ENCODE data around the gene PAPOLB. TPM values are rescaled to one million over a fixed set of nuclear protein-coding genes. Genes with fewer than 3 reads are reported as not detected.
A peak's percentile ranks its signal among the peaks of the same experiment; 100 is the strongest.

PAPOLB gene
- total and polyA plus RNA-seq, 4 donors, result 0.01 to 1.9 (median 0.14) TPM

DNA sequence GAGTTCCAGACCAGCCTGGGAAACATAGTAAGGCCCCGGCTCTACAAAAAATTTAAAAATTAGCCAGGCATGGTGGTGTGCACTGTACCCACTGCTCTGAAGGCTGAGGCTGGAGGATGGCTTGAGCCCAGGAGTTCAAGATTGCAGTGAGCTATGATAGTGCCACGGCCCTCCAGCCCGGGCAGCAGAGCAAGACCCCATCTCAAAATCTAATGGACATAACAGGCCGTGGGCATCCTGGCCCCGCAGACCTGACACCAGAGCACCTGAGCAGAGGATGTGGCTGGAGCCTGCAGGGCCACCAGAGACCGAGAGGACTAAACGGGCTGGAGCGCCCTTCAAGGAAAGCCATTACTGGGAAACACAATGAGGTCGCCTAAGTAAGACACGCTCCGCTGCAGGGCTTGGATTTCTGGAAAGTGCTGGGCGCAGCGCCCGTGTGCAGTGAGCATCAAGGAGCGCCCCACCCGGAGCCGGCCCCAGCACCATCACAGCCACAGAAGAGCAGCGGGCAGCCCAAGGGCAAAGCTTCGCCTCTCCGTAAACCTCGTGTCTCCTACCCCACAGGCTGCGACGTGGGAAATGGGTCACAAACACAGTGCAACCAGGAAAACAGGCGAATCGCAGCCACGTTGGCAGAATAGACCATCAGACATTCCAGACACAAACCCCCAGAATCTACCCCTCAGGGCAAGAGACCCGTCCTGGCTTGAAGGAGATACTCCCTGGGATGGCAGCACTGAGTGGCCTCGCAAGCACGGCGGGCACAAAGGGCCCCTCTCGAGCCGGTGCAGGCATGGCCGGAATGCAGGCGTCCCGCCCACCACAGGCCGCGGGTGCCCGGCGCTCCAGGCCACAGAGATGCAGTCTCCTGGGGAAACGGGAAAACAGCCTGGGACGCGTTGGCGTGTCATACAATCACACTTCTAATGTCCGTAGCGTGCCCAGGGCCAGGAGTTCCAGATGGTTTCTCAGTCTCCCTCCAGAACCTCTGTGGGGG, 16.8 kb upstream of the PAPOLB start:
- Histone ChIP-seq H3K27me3 (ENCODE audit: control insufficient read depth in 3 of 3, insufficient read depth in 3 of 3, low read length in 2 of 3) (no peaks in the 10 kb centered on the region), H3K4me3 (no peak overlapping the region), H3K9me3 (ENCODE audit: control insufficient read depth in 4 of 4, insufficient read depth in 3 of 4, low read length in 3 of 4) (no peaks in the 10 kb centered on the region), H3K9ac (ENCODE audit: insufficient read depth in 1 of 2, low read length in 2 of 2) (no peak overlapping the region), H3K36me3 (ENCODE audit: control insufficient read depth in 4 of 4, insufficient read depth in 4 of 4, low read length in 4 of 4) (peaks cover 0 to 16% (median 7%) of the 10 kb centered on the region in 4 donors), H3K27ac (ENCODE audit: low read depth in 1 of 2, low read length in 1 of 2) (peak overlapping the region in 1 of 2 donors; percentile 8), H3K4me1 (ENCODE audit: control insufficient read depth in 5 of 5, insufficient read depth in 5 of 5, low read length in 5 of 5) (peaks cover 0 to 47% (median 10%) of the 10 kb centered on the region in 5 donors)
- no peak for ATAC-seq (ENCODE audit: insufficient read depth, low FRiP score)
- TF ChIP-seq, protein P1, sequence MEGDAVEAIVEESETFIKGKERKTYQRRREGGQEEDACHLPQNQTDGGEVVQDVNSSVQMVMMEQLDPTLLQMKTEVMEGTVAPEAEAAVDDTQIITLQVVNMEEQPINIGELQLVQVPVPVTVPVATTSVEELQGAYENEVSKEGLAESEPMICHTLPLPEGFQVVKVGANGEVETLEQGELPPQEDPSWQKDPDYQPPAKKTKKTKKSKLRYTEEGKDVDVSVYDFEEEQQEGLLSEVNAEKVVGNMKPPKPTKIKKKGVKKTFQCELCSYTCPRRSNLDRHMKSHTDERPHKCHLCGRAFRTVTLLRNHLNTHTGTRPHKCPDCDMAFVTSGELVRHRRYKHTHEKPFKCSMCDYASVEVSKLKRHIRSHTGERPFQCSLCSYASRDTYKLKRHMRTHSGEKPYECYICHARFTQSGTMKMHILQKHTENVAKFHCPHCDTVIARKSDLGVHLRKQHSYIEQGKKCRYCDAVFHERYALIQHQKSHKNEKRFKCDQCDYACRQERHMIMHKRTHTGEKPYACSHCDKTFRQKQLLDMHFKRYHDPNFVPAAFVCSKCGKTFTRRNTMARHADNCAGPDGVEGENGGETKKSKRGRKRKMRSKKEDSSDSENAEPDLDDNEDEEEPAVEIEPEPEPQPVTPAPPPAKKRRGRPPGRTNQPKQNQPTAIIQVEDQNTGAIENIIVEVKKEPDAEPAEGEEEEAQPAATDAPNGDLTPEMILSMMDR (IDR thresholded peaks at IDR 0.05; ENCODE audit: control extremely low read depth, extremely low read depth), result no peak
- peak in 1 of 3 donors; percentile 44 for DNase-seq
- WGBS, 2 donors, result 87 to 90% methylated on average over 45 of the region's 45 CpGs

DNA sequence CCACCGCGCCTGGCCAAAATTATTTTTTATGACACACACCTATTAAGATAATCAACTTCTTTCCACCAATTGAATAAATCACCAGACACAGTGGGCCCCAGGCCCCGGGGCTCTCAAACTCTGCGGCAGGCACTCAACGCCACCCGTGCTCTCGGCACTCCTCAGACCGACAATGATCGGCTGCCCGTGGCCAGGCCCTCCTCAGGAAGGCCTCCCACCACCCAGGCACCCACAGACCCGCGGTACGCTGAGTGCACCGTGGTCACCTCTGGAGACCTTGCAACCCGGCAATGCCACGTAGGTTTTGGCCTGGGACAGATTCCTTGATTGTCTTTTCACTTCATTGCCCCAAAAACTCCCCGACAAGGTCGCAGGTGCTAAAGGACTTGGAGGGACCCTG, 14.8 kb upstream of the PAPOLB start:
- no peak for DNase-seq
- ATAC-seq (ENCODE audit: insufficient read depth, low FRiP score), result no peak
- TF ChIP-seq, protein P1 (IDR thresholded peaks at IDR 0.05; ENCODE audit: control extremely low read depth, extremely low read depth), result no peak
- no peak overlapping the region for H3K27ac ChIP-seq (ENCODE audit: low read depth in 1 of 2, low read length in 1 of 2)
- H3K36me3 ChIP-seq (ENCODE audit: control insufficient read depth in 4 of 4, insufficient read depth in 4 of 4, low read length in 4 of 4), result peaks cover 0 to 19% (median 9%) of the 10 kb centered on the region in 4 donors
- no peak overlapping the region for H3K9ac ChIP-seq (ENCODE audit: insufficient read depth in 1 of 2, low read length in 2 of 2)
- no peaks in the 10 kb centered on the region for H3K9me3 ChIP-seq (ENCODE audit: control insufficient read depth in 4 of 4, insufficient read depth in 3 of 4, low read length in 3 of 4)
- peaks cover 0 to 55% (median 15%) of the 10 kb centered on the region in 5 donors for H3K4me1 ChIP-seq (ENCODE audit: control insufficient read depth in 5 of 5, insufficient read depth in 5 of 5, low read length in 5 of 5)
- H3K27me3 ChIP-seq (ENCODE audit: control insufficient read depth in 3 of 3, insufficient read depth in 3 of 3, low read length in 2 of 3), result no peaks in the 10 kb centered on the region
- 96% methylated on average over 18 of the region's 18 CpGs for WGBS, 2 donors
- H3K4me3 ChIP-seq, result no peak overlapping the region

DNA sequence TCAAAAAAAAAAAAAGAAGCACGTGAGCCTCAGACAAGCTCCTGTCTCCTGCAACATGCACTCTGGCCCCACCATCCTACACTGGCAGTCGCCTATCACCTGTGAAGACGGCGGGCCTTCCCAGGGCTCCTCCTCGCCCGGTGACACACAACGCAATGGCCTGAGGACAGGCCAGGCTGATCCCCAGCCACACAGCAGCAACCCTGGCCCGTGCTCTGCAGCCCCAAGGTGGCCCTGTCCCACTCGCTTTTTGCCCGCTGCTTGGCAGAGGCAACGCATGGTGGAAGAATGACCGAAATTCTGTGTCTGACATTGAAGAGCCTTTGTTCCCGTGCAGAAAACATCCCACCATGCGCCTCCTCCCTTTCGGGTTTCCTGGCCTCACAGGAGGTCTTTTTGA, 13.6 kb upstream of the PAPOLB start:
- 94 to 98% methylated on average over 15 of the region's 15 CpGs for WGBS, 2 donors
- TF ChIP-seq, protein P1 (IDR thresholded peaks at IDR 0.05; ENCODE audit: control extremely low read depth, extremely low read depth), result no peak
- no peak overlapping the region for H3K4me3 ChIP-seq

More for the DNA sequence above, 13.6 kb upstream of the PAPOLB start:
- H3K4me1 ChIP-seq (ENCODE audit: control insufficient read depth in 5 of 5, insufficient read depth in 5 of 5, low read length in 5 of 5), result peaks cover 0 to 57% (median 12%) of the 10 kb centered on the region in 5 donors
- no peak overlapping the region for H3K9ac ChIP-seq (ENCODE audit: insufficient read depth in 1 of 2, low read length in 2 of 2)
- no peaks in the 10 kb centered on the region for H3K9me3 ChIP-seq (ENCODE audit: control insufficient read depth in 4 of 4, insufficient read depth in 3 of 4, low read length in 3 of 4)
- H3K27me3 ChIP-seq (ENCODE audit: control insufficient read depth in 3 of 3, insufficient read depth in 3 of 3, low read length in 2 of 3), result no peaks in the 10 kb centered on the region
- no peak for ATAC-seq (ENCODE audit: insufficient read depth, low FRiP score)
- H3K27ac ChIP-seq (ENCODE audit: low read depth in 1 of 2, low read length in 1 of 2), result no peak overlapping the region
- no peak for DNase-seq
- H3K36me3 ChIP-seq (ENCODE audit: control insufficient read depth in 4 of 4, insufficient read depth in 4 of 4, low read length in 4 of 4), result peaks cover 0 to 19% (median 9%) of the 10 kb centered on the region in 4 donors
